Spinal cord (tissue), 10 donors: ENCODE measurements around the gene ZNF783. TPM values are rescaled to one million over a fixed set of nuclear protein-coding genes. Genes with fewer than 3 reads are reported as not detected.
"Not testable (repeated sequence)": the region's sequence is repeated elsewhere in the genome, so short reads cannot be mapped to it uniquely, and the experiment has no call there.

Experiments used
- DNase-seq, 6 donors: peaks; one replicate each; pipeline versions ENCODE4 v3.0.0 to v3.0.0-alpha.2; 2013 to 2015; ENCODE audit warnings: low spot score in 6 of 6, low read depth in 4 of 6
- H3K27ac ChIP-seq: one replicate; pipeline ENCODE4 v1.5.1; 2013; ENCODE audit warnings: low read depth, low read length, control low read depth
- H3K27me3 ChIP-seq: one replicate; pipeline ENCODE4 v1.6.1; 2013; ENCODE audit warnings: low read length; ENCODE audit not compliant: control insufficient read depth, insufficient read depth
- H3K36me3 ChIP-seq: one replicate; pipeline ENCODE4 v1.6.1; 2013; ENCODE audit warnings: low read length; ENCODE audit not compliant: control insufficient read depth, insufficient read depth
- H3K4me1 ChIP-seq: one replicate; pipeline ENCODE4 v1.6.1; 2013; ENCODE audit warnings: low read length; ENCODE audit not compliant: control insufficient read depth, insufficient read depth
- H3K4me3 ChIP-seq: one replicate; pipeline ENCODE4 v1.5.1; 2013; ENCODE audit warnings: low read depth, low read length, control low read depth
- H3K9me3 ChIP-seq: one replicate; pipeline ENCODE4 v1.6.1; 2013; ENCODE audit warnings: low read length; ENCODE audit not compliant: control insufficient read depth, insufficient read depth
- WGBS: methylation state at CpG from one replicate; pipeline ENCODE4 v1.1.5; 2013; ENCODE audit warnings: missing lambda C conversion rate; ENCODE audit not compliant: insufficient coverage; 5-methylcytosine and 5-hydroxymethylcytosine counted together
- polyA plus RNA-seq, 2 donors: library from polyadenylated mRNA; unstranded; fragments of 120-200 nt; gene quantifications; one replicate each; pipeline ENCODE4 v1.2.1, GENCODE V29; 2013; ENCODE audit not compliant: insufficient read length in 2 of 2
- total RNA-seq, 2 donors: library from RNA; depleted of rRNA in 1 of 2; stranded (reverse); fragments of 120-200 nt in 1 of 2; fragments of >200 nt in 1 of 2; gene quantifications; one replicate each; pipeline versions ENCODE4 v1.2.3 to v1.2.4, GENCODE V29; 2013 to 2014
- donor health status: healthy.

Gene ZNF783
- total and polyA plus RNA-seq, 4 donors = 7.8 to 26.6 (median 19.3) TPM

- WGBS = 0% methylated on average over 56 of the region's 64 CpGs
- H3K27ac ChIP-seq = peak within 1 kb of the TSS; percentile 40
Measured at GRCh38 chr7:149239345-149240143, 22.5 kb upstream of the ZNF783 start, which contains the start of gene ZNF212. TSS of gene ZNF212 (plus strand) at chr7:149239651. CDS start at chr7:149239779, 128 bp downstream.

DNA sequence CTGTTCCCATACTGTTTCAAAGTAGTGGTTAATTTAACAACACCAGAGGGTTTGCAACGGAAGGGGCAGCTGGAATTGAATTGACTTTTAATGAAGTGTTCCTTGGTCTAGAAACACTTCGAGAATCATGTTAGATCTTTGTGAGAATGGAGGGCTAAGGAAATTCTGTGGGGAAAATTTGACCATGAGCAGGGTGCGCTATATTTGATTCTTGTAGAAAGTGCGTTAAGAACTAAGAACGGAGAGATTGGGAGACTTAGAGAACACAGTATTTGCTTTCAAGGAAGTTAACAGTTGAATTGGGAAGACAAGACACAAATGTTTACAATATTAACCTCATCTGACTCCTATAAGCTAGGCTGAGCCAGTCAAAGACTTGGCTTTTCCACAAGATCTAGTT is 21.4 kb upstream of the ZNF783 start:
- WGBS = 79% methylated on average over 4 of the region's 5 CpGs
- Histone ChIP-seq H3K9me3 (no peaks in the 10 kb centered on the region), H3K36me3 (no peaks in the 10 kb centered on the region), H3K4me3 (peak overlapping the region; percentile 81), H3K27ac (no peak overlapping the region), H3K4me1 (peaks cover 6% of the 10 kb centered on the region), H3K27me3 (no peaks in the 10 kb centered on the region)
- DNase-seq = no peak

More at GRCh38 chr7:149239345-149240143, 22.5 kb upstream of the ZNF783 start, which contains the start of gene ZNF212:
- Histone ChIP-seq H3K36me3 (no peaks in the 10 kb centered on the region), H3K9me3 (no peaks in the 10 kb centered on the region), H3K4me1 (peaks cover 6% of the 10 kb centered on the region), H3K27me3 (no peaks in the 10 kb centered on the region), H3K4me3 (peak within 1 kb of the TSS; percentile 81)
- DNase-seq = peak; percentile 58 to 96 (median 82)

- no peak for DNase-seq
- Histone ChIP-seq H3K4me1 (peaks cover 6% of the 10 kb centered on the region), H3K36me3 (no peaks in the 10 kb centered on the region), H3K27ac (no peak overlapping the region), H3K27me3 (no peaks in the 10 kb centered on the region), H3K4me3 (no peak overlapping the region), H3K9me3 (no peaks in the 10 kb centered on the region)
- WGBS = 100% methylated on average over 1 of the region's 5 CpGs
Measured at GRCh38 chr7:149241696-149242095, 20.3 kb upstream of the ZNF783 start.

- WGBS = 94% methylated on average over 3 of the region's 5 CpGs
- DNase-seq = no peak
- no peaks in the 10 kb centered on the region for H3K27me3 ChIP-seq
- no peak overlapping the region for H3K27ac ChIP-seq
- H3K36me3 ChIP-seq = peaks cover 5% of the 10 kb centered on the region
- no peaks in the 10 kb centered on the region for H3K9me3 ChIP-seq
- H3K4me3 ChIP-seq = no peak overlapping the region
- H3K4me1 ChIP-seq = peaks cover 4% of the 10 kb centered on the region
Measured at GRCh38 chr7:149245244-149245643, 16.8 kb upstream of the ZNF783 start.

- DNase-seq = no peak
- Histone ChIP-seq H3K9me3 (no peaks in the 10 kb centered on the region), H3K4me3 (no peak overlapping the region), H3K27me3 (no peaks in the 10 kb centered on the region), H3K4me1 (peaks cover 4% of the 10 kb centered on the region), H3K27ac (no peak overlapping the region), H3K36me3 (peaks cover 10% of the 10 kb centered on the region)
- WGBS = no CpG with 5 or more reads among the region's 5 CpGs
Measured at GRCh38 chr7:149245744-149246143, 16.3 kb upstream of the ZNF783 start.

- 70% methylated on average over 2 of the region's 3 CpGs for WGBS
- H3K9me3 ChIP-seq = no peaks in the 10 kb centered on the region
- no peaks in the 10 kb centered on the region for H3K27me3 ChIP-seq
- H3K4me3 ChIP-seq = no peak overlapping the region
- H3K27ac ChIP-seq = no peak overlapping the region
- no peak for DNase-seq
- H3K4me1 ChIP-seq = no peaks in the 10 kb centered on the region
- H3K36me3 ChIP-seq = peaks cover 34% of the 10 kb centered on the region
Measured at GRCh38 chr7:149248777-149249176, 13.2 kb upstream of the ZNF783 start.

DNA sequence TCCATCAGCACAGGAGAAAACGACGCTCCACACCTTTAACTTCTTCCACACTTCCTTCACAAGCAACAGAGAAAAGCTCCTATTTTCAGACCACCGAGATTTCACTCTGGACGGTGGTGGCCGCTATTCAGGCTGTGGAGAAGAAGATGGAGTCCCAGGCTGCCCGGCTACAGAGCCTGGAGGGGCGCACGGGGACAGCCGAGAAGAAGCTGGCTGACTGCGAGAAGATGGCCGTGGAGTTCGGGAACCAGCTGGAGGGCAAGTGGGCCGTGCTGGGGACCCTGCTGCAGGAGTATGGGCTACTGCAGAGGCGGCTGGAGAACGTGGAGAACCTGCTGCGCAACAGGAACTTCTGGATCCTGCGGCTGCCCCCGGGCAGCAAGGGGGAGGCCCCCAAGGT is 11.8 kb upstream of the ZNF783 start:
- H3K9me3 ChIP-seq, H3K4me3 ChIP-seq, H3K27me3 ChIP-seq, DNase-seq, H3K27ac ChIP-seq, H3K4me1 ChIP-seq: not testable (repeated sequence)
- 96% methylated on average over 16 of the region's 18 CpGs for WGBS
- H3K36me3 ChIP-seq = peaks cover 48% of the 10 kb centered on the region

DNA sequence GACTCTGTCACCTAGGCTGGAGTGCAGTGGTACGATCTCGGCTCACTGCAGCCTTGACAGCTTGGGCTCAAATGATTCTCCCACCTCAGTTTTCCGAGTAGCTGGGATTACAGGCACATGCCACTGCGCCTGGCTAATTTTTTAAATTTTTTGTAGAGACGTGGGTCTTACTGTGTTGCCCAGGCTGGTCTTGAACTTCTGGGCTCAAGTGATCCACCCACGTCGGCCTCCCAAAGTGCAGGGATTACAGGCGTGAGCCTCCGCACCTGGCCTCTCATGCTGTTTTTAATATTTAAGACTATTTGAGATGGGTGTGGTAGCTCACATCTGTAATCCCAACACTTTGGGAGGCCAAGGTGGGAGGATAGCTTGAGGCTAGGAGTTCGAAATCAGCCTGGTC is 10.5 kb upstream of the ZNF783 start:
- H3K4me3 ChIP-seq = not testable (repeated sequence)

GRCh38 chr7:149252378-149252777 is 9.6 kb upstream of the ZNF783 start:
- Histone ChIP-seq H3K27me3 (no peaks in the 10 kb centered on the region), H3K36me3 (peaks cover 56% of the 10 kb centered on the region), H3K4me3 (no peak overlapping the region), H3K9me3 (no peaks in the 10 kb centered on the region), H3K27ac (no peak overlapping the region), H3K4me1 (no peaks in the 10 kb centered on the region)
- no peak for DNase-seq
- 100% methylated on average over 1 of the region's 2 CpGs for WGBS

More for the DNA sequence above, 10.5 kb upstream of the ZNF783 start:
- DNase-seq, H3K27me3 ChIP-seq, H3K9me3 ChIP-seq, H3K4me1 ChIP-seq, H3K27ac ChIP-seq: not testable (repeated sequence)
- peaks cover 56% of the 10 kb centered on the region for H3K36me3 ChIP-seq
- WGBS = 99% methylated on average over 9 of the region's 10 CpGs

DNA sequence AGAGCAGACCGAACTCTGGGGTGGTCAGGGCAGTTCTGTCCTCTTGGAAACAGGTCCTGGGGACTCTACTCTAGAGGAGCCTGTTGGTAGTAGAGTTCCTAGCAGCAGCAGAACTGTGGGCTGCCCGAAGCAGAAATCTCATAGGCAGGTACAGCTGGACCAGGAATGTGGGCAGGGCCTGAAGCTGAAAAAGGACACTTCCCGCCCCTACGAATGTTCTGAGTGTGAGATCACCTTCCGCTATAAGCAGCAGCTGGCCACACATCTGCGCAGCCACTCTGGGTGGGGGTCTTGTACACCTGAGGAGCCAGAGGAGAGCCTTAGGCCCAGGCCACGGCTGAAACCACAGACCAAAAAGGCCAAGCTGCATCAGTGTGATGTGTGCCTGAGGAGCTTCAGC is 8.3 kb upstream of the ZNF783 start:
- Histone ChIP-seq H3K4me1 (no peaks in the 10 kb centered on the region), H3K4me3 (no peak overlapping the region), H3K27ac (no peak overlapping the region), H3K36me3 (peaks cover 56% of the 10 kb centered on the region), H3K27me3 (no peaks in the 10 kb centered on the region), H3K9me3 (no peaks in the 10 kb centered on the region)
- 95% methylated on average over 7 of the region's 7 CpGs for WGBS
- DNase-seq = no peak
